GM19452 (cell line): ENCODE measurements around the gene PKHD1.
"Not testable (repeated sequence)": the region's sequence is repeated elsewhere in the genome, so short reads cannot be mapped to it uniquely, and the experiment has no call there.

Source experiments
- ATAC-seq: cut with Tn5 transposase; IDR thresholded peaks from one replicate; pipeline ENCODE4 v1.9.1; 2021; ENCODE audit not compliant: unreplicated experiment

PKHD1 gene

DNA sequence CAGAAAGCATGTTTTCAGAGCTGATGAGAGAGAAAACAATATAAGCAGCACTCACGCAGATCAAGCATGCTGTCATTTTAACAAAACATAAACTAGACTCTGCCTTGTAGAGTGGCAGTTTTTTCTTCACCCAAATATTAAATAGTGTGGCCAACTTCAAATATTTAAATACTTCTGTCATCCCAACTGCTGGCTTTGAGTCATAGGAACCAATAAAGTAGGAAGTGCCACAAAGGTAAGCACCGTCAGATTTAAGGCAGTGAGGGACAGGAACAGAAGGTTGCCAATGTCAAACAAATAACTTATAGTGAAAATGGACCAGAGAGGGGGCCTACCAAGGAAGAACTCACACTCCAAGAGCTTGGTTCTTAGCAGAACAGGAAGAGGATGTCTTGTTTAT lies 222.2 kb downstream of the PKHD1 start:
- no peak for ATAC-seq

DNA sequence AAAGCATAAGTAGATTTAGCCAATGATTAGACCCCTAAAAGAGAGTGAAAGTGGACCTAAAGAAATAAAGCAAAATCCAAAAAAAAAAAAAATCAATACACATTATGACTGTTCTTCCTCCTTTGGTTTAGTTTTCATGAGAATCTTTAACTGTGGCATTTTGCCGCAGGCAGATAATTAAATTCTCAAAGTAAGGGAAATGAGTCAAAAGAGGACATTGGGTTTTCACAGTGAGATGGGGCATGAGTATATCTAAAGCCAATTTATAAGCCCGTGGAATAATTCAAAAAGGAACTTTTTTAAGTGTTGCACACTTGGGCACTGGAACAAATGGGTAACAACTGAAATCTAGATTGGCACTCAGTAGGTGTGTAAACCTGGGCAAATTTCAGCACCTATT lies 230.3 kb downstream of the PKHD1 start:
- no peak for ATAC-seq

DNA sequence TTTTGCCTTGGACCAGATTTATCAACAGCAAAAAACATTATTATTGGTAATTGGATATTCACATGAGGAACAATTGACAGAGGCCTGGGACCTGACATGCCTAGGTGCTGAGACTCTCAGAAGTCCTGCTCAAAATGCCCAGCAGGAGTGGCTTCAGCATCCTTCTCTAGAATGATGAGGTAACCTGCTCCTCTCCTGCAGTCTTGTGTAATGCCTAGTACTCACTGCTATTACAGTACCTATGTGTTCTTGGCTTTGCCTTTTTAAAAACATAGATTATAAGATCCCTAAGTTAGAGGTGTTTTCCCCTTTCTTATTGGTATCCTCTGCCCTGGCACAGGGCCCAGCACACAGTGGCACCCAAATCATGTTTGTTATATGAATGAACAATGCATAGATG lies 230.9 kb downstream of the PKHD1 start:
- ATAC-seq = no peak

GRCh38 chr6:51855310-51856082 lies 231.9 kb downstream of the PKHD1 start:
- peak; percentile 86 for ATAC-seq

DNA sequence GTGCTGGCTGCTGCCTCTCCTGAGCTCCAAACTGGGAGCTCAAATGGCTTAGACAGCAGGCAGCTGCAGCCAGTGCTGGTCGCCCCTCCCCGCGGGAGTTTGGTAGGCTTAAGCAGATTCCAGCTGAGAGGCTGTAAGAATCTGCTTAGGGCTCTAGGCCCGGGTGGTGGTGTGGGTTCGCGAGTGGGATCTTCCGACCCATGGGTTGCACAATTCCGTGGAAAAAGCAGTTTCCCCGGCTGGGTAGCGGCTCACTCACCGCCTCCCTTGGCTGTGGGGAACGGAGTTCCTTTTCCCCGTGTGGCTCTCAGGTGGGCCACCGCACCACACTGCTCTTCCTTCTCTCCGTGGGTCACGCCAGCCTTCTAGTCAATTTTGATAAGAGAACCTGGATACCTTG lies 232.5 kb downstream of the PKHD1 start:
- peak; percentile 19 for ATAC-seq

GRCh38 chr6:51854347-51854746 lies 233.1 kb downstream of the PKHD1 start:
- ATAC-seq = no peak

DNA sequence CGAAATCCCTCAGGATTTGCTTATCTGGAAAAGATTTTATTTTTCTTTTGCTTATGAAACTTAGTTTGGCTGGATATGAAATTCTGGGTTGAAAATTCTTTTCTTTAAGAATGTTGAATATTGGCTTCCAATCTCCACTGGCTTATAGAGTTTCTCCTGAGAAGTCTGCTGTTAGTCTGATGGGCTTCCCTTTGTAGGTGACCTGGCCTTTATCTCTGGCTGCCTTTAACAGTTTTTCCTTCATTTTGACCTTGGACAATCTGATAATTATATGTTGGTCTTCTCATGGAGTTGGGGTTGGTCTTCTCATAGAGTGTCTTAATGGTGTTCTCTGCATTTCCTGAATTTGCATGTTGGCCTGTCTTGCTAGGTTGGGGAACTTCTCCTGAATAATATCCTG lies 234.3 kb downstream of the PKHD1 start:
- not testable (repeated sequence) for ATAC-seq

- no peak for ATAC-seq
Measured at GRCh38 chr6:51846531-51846930, 240.9 kb downstream of the PKHD1 start.

GRCh38 chr6:51844336-51844735 lies 243.1 kb downstream of the PKHD1 start:
- no peak for ATAC-seq

- no peak for ATAC-seq
Measured at GRCh38 chr6:51843456-51844056, 243.9 kb downstream of the PKHD1 start.

DNA sequence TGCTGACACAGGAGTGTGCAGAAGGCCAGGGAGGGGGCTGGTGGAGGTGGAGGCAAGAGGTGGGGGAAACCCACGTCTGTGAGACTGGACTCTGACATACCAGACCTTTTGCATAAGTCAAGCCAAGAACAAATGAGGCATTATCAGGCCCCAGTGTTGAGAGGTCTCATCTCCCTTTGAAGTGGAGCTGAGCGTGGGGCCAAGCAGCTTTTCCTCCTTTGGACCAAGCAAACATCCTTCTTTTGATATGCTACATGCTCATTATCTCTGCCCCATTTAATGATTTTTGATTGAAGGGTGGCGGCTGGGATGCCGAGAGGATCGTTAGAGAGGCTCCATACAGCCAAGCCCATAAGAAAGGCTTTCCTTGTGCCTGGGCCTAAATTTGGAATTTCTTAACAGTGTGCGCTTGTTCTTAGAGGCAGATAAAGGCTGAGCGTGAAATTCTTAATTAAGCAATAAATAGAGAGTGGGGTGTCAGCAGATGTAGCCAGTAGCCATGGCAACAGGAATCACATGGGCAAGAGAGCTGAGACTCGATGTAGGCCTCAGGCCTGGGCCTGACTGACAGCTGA lies 244.5 kb downstream of the PKHD1 start:
- no peak for ATAC-seq

DNA sequence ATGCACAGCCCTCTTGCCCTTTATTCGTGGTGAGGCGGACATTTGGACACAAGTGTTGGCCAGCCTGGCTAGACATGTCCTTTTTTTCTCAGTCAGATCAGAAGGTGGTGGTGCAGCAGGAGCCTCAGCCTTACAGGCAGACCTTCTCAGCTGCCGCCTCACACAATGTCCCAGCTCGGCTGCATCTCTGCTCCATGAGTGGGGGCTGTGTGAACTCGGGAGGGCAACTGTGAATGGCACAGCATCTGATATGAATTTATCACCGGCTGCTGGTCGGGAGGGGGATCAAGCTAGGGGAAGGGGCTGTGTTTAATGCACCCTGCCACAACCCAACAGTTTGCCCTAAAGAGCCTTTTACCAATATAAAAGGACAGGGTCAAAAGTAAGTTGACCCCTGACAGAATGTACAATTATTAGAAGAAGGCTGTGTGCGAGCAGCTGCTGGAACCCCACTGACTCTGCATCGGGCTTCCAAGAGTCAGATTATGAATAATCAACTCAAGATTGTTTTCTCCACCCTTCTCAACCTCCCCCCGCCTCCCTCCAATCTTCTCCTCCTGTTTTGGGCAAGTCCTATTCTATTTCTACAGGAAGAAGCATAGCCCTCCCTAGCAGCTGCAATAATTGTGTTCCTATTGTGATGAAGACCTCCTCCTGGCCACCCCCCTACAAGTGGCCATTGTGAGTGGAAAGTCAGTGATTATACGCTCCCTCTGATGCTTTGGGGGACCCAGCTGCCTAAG lies 245.2 kb downstream of the PKHD1 start:
- no peak for ATAC-seq

- no peak for ATAC-seq
Measured at GRCh38 chr6:51841626-51842025, 245.8 kb downstream of the PKHD1 start.

GRCh38 chr6:51839726-51840374 lies 247.6 kb downstream of the PKHD1 start:
- ATAC-seq = no peak

DNA sequence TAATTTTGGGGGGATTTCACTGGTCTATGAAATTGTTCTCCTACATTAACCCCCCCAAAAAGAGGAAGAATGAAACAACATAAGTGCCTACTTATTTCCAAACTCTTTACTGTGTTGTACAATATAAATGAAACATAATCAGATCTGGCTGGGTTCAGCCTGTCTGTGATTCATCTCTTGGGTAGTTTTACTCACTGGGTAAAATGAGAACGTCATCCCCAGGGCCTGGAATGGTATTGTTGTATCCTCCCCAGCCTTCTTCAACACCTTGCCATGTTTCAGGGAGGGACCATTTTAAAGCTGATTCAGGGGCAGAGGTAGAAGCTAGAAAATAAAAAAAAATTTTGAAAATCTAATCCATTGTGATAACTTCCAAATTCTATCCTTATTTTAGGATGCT lies 256.7 kb downstream of the PKHD1 start:
- no peak for ATAC-seq

DNA sequence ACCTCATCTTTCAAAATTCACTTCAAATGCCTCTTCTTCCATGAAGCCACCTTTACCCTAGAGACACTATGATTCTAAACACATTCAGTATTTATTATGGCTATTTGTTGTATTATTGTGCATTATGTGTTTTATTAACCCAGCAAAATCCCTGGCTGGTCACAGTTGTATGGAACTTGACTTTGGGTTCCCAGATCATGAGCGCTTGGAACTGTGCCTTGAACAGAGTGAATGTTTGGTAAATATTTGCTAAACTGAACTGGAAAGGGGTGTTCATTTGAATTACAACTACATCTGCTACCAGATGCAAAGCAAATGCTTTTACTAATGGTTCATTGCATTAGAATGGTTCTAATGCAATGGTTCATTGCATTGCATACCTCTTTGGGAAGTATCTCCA lies 259.8 kb downstream of the PKHD1 start:
- ATAC-seq = no peak

DNA sequence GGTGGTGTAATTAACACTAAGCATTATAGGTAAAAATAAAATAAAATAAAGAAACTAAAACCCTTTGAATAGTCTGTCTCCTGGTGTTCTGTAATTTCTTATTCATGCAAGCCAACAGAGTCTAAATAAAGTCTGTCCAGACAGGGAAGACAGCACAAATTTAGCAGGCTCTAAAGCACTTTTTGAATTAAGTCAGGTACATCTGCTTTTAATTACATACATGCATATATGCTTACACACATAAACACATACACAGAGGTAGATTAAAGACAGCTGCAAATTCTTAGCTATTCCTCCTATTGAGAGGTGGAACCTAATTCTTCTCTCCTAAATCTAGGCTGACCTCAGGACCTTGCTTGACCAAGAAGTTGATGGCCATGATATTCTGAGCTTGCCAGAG lies 262.5 kb downstream of the PKHD1 start:
- ATAC-seq = no peak

DNA sequence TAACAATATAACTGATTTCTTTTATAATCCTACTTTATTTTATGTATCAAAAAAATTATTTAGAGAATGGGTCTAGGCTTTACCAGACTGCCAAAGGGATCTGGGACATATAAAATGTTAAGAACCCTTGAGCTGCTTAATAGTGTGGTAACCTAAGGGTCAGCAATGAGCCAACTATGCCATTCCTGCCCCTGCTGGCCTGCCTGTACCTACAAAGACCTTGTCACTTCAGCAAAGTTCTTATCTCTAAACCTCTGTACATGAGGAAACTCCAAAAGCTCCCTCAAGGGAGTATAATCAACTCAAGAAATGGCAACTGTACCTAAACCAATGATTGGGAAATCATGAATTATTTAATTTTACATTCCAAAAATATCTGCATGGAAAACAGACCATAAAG lies 266.9 kb downstream of the PKHD1 start:
- no peak for ATAC-seq

GRCh38 chr6:51818520-51819022 lies 268.8 kb downstream of the PKHD1 start:
- no peak for ATAC-seq

- no peak for ATAC-seq
Measured at GRCh38 chr6:51817832-51818231, 269.6 kb downstream of the PKHD1 start.

- peak; percentile 60 for ATAC-seq
Measured at GRCh38 chr6:51814418-51814817, 273.0 kb downstream of the PKHD1 start.
